ENCODE measurements around the gene EGFR.

Gene EGFR

GRCh38 chr7:55108401-55108800, 89.6 kb downstream of the EGFR start:
- DNase-seq = no peak

DNA sequence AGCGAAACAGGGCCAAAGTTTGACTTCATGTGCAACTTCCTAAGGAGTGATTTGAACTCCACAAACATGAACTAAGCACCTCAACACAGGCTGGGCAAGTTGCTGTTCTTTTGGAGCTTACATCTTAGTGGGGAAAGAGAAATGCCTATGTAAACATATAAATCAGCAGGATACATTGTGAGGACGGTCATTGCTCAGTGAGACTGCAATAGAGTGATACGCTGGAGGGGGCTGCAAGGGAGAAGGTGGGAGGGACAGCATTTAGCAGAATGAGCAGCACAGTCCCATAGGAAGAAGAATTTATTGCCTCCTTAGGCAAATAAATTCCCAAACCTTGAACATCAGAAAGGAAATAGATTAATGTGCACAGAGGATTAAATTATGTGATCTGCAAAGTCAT, 90.0 kb downstream of the EGFR start:
- no peak for DNase-seq

DNA sequence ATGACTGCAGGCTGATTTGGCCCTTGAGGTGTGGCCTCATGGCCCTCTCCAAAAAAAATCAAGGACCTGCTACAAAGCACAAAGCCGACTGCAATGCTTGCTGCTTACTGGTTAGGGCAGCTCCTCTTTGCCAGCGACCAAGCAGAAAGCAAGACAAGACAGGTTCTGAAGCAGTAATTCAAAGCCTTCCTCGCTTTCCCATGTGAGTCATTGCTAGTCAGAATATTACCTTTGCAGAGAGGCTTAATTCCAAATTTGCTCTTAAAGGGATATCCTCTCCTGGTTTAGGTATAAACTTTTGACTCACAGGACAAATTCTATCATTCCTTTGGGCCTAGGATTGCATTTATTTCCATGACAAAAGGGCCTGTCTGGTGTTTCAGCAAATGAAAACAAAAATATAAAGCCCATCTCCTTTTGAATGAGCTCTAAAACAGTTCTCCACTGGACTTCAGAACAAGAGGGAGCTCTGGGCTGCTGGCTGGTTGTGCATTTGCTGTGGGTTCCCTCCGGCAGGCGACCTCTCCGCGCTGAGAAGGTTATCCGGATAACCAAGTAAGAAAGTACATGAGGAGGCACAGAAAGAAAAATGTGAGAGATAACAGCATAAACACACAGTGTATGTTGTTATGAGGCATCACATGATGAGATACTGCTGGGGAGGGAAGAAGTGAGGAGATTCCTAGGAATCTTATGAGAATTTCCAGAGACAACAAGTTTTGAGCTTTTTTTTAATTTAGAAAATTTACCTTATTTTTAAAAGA, 90.8 kb downstream of the EGFR start:
- no peak for DNase-seq

- no peak for DNase-seq
These were observed 91.6 kb downstream of the EGFR start for GRCh38 chr7:55110282-55110992.

DNA sequence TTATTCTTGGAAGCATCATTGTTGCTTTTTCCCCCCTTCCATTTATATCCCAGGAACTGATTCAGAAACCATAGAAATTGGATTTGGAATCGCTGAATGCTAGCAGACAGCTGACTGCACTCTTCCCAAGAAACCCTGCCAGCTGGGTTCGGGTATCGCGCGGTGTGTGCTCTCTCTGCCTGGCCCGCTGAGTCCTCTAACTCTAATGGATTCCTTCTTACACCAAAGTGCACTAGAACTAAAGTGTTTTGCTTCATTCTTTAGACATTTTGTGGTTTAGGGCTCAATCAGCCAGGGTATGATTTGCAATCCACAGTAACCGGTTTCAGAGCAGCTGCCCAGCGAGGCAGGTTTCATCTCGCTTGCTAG, 92.2 kb downstream of the EGFR start:
- DNase-seq = no peak

DNA sequence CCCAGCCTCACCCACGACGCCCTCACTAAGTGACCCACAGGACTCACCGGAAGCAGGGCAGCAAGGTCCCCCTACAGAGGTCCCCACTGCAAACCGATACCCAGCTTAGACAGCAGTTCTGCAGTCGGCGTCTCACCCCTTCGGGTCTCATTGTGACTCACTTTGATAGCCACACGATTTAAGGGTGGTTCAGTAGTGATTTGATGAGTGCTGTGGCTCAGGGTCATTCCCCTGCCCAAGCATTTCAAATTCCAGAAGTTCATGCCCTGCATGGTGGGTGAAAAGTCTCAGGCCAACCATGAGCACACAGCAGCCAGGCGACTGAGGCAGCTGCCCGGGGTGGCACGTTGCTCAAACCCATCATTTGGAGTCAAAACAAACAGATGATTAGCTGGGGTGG, 93.2 kb downstream of the EGFR start:
- DNase-seq = no peak

GRCh38 chr7:55113760-55114540, 95.1 kb downstream of the EGFR start:
- DNase-seq = no peak

- no peak for DNase-seq
These were observed 98.5 kb downstream of the EGFR start for GRCh38 chr7:55117286-55117685.

DNA sequence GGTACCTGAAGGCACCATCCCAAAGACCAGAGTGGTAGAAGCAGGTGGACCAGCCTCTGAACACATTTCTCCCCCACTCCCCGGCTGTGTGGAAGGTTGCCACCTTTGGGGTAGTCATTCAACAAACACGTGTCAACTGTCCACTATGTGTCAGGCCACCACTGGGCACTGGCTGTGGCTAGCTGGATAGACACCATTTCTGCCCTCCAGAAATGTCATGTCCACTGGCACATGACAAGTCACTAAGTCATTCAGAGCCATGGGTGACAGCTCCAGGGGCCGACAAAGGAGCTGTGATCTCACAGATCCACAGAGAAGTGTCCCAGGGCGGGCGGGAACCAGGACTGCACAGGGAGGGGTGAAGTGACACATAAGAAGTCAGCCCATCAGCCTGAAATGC, 99.6 kb downstream of the EGFR start:
- DNase-seq = no peak

- no peak for DNase-seq
These were observed 100.8 kb downstream of the EGFR start for GRCh38 chr7:55119571-55119970.

DNA sequence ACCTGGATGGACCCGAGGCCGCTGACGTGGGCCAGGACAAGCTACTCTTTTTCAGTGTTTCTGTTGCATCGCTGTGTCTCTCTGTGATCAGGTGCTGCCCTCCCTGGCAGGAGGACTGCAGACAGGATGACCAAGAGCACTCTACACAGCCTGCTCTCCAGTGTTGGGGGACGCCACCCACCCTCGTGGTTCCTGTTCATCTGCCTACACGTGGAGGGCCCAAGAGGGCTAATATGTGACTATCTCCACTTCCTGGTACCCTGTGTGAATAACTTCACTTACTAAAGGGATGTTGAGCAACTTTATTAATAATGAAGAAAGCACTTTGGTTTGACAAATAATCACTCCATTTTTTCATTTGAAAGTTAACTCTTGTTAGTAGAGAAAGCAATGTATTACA, 101.3 kb downstream of the EGFR start:
- DNase-seq = no peak

GRCh38 chr7:55120501-55121198, 101.8 kb downstream of the EGFR start:
- DNase-seq = no peak

GRCh38 chr7:55121249-55121648, 102.4 kb downstream of the EGFR start:
- no peak for DNase-seq

DNA sequence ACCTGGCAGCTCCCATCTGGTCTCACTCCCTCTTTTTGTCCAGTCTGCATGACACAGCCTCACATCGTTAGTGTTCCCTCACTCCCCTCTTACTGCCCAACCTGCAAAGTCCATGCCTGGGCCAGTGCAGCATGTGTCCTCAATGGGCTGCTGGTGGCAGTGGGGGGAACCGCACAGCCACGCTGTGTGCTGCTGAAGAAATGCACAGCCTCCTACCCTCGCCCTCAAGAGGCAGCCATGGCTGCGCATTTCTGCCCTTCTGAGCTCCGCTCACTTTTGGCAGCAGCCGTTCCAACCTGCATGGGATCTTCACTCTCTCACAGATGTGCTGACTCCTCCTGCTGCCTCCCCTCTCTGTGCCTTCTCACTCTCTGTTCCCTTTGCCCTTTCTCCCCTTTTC, 103.4 kb downstream of the EGFR start:
- no peak for DNase-seq

GRCh38 chr7:55124989-55125875, 106.4 kb downstream of the EGFR start:
- DNase-seq = no peak

DNA sequence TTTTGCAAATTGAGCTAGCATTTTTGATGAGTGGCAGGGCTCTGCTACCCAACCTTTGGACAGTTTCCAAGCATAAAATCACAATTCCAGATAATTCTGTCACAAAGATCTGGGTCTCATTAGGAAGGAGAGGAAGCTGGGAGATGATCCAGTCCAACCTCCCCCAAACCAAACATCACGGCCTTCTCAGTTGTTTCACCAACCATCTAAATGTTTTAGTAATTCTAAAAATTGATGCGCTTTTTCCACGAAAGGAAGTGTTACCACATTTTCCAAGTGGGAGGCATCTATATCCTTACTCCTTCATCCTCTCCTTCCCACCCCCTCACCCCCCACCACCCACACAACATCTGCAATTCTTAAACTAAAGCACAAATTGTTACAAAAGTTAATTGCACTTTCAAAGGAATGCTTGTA, 108.3 kb downstream of the EGFR start:
- DNase-seq = no peak

GRCh38 chr7:55127622-55128081, 108.8 kb downstream of the EGFR start:
- no peak for DNase-seq

DNA sequence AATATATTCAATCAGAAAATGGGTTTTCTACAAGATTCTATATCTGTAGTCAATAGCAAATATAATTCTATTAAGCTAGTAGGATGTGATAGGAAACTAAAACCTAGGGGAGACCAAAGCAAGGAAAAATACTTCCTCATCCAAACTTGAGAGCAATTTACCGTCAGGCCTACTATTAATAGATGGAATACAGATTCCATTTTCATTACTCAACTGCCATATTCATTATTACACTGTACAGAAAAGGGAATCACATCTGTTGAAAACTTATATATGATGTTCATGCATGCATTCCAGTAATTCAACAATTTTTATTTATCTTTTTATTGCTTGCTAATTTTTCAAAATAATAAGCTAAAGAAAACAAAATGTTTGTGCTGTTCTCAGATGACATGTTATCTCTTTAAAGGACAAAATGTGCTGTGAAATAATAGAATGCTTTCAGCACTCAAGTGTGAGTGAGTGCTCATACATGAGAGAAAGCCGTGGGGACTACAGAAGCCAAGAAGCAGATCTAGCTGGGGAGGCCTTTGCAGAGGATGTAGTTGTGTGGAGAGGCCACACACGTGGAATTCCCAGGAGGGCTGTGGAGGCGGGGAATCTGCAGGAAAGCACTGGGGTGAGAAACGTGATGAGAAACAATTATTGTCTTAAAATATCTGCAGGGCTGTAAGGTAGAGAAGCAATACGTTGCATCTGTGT, 110.0 kb downstream of the EGFR start:
- DNase-seq = no peak

DNA sequence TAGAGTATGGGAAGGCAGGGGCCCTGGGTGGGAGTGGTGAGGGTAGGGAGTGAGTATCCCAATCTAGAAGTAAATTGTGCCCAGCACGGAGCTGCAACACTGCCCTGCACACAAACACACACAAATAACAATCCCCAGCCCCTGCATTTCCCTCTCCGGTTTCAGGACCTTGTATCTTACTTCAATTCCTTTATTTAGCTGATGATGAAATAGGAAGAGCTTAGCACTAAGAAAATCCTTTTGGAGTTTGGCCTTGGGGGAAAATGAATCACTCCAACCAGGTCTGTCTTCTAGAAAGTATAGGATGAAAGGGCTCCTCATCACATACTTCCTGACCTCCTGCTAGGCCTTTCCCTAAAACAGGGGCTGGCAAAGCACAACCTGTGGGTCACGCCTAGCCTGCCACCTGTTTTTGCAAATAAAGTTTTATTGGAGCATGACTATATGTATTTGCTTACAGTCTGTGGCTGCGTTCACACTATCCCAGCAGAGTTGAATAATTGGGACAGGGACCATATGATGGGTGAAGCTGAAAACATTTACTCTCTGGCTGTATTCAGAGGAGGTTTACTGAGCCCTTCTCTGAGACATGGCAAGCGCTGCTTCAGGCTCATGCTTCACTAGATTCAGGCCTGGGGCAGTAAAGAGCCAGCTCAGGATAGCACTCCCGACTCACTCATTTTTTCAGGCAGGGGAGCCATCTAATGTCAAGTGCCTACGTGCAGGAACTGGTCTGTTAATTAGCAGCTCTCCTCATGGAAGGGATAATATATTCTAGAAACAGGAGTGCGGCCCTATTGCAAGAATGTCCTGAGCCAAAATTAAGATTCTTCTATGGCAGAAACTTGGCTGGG, 111.0 kb downstream of the EGFR start:
- DNase-seq = no peak

GRCh38 chr7:55130395-55131141, 111.8 kb downstream of the EGFR start:
- no peak for DNase-seq

Data from NCI-H2081 treated with DMSO at 0.1 percent for 48 hours (cell line).